Measurements from ENCODE around the gene ASS1.
"Not testable (repeated sequence)": the region's sequence is repeated elsewhere in the genome, so short reads cannot be mapped to it uniquely, and the experiment has no call there.

Gene ASS1

GRCh38 chr9:130419521-130420035 is 25.2 kb upstream of the ASS1 start:
- DNase-seq, result no peak

GRCh38 chr9:130421154-130421801 is 23.5 kb upstream of the ASS1 start:
- DNase-seq, result no peak

GRCh38 chr9:130421802-130422276 is 22.9 kb upstream of the ASS1 start:
- DNase-seq, result no peak

GRCh38 chr9:130422546-130422945 is 22.2 kb upstream of the ASS1 start:
- no peak for DNase-seq

- no peak for DNase-seq
Observed at GRCh38 chr9:130423272-130423671, 21.5 kb upstream of the ASS1 start.

- DNase-seq, result no peak
Observed at GRCh38 chr9:130424595-130425454, 19.9 kb upstream of the ASS1 start.

- no peak for DNase-seq
Observed at GRCh38 chr9:130425741-130426466, 18.9 kb upstream of the ASS1 start.

GRCh38 chr9:130426467-130426773 is 18.3 kb upstream of the ASS1 start:
- DNase-seq, result no peak

GRCh38 chr9:130426883-130427282 is 17.9 kb upstream of the ASS1 start:
- DNase-seq, result no peak

- DNase-seq, result no peak
Observed at GRCh38 chr9:130427326-130427725, 17.4 kb upstream of the ASS1 start.

- no peak for DNase-seq
Observed at GRCh38 chr9:130428086-130428665, 16.6 kb upstream of the ASS1 start.

- DNase-seq, result no peak
Observed at GRCh38 chr9:130429381-130429780, 15.4 kb upstream of the ASS1 start.

- DNase-seq, result no peak
Observed at GRCh38 chr9:130429831-130430230, 14.9 kb upstream of the ASS1 start.

- DNase-seq, result no peak
Observed at GRCh38 chr9:130430232-130430631, 14.5 kb upstream of the ASS1 start.

- no peak for DNase-seq
Observed at GRCh38 chr9:130430734-130431535, 13.8 kb upstream of the ASS1 start.

GRCh38 chr9:130431536-130432303 is 13.0 kb upstream of the ASS1 start:
- DNase-seq, result no peak

- DNase-seq, result no peak
Observed at GRCh38 chr9:130432362-130432761, 12.4 kb upstream of the ASS1 start.

GRCh38 chr9:130432796-130433167 is 12.0 kb upstream of the ASS1 start:
- no peak for DNase-seq

GRCh38 chr9:130433168-130433946 is 11.4 kb upstream of the ASS1 start:
- peak in 2 of 3 donors; percentile 17 to 64 for DNase-seq

- no peak for DNase-seq
Observed at GRCh38 chr9:130433947-130434262, 10.9 kb upstream of the ASS1 start.

- not testable (repeated sequence) for DNase-seq
Observed at GRCh38 chr9:130434656-130435055, 10.1 kb upstream of the ASS1 start.

Measured in suppressor macrophage treated with lipopolysaccharide for 1 hour (primary cell).